Measurements from ENCODE around the gene MAP2K3.

MAP2K3 gene

GRCh38 chr17:21282231-21282630 is 2.3 kb upstream of the MAP2K3 start:
- DNase-seq = peak in 1 of 56 donors; percentile 17

- no peak for DNase-seq
Observed at GRCh38 chr17:21282850-21283249, 1.7 kb upstream of the MAP2K3 start.

DNA sequence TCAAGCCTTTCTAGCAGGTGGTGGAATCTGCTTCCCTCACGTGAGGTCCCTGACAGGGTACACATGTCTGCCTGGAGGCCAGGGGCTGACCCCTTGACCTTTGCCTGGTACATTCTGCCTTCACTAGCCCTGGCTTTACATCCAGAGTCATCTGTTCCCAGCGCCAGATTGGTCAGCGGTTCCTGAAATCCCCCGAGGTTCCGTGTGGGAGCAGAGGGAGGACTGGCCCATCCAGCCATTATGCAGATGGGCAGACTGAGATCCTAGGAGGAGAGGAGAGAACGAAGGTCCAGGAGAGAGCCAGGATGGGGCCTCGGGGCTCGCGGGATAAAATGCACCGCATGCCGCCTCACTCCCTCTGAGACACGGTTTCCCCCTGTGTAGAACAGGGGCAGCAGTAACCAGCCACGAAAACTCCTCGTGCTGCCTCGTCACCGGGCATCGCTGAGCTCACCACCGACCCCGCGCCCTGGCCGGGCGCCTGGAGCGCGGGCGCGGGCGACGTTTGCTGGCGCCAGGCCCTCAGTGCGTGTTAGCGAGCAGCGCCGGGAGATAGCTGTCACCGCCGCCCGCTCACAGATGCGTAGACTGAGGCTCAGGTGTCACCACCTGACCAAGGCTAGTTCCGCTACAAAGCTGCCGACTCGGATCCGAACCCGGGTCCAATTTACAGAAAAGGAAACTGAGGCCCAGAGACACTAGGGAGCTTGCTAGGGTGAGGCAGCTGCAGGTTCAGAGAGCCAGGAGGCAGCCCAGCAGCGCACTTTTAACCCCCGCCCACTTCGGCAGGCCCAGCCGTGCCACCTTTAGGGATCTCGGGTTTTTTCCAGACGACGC is 811 bp upstream of the MAP2K3 start:
- peak in 2 of 56 donors; percentile 59 to 75 for DNase-seq

GRCh38 chr17:21285164-21286065 is 904 bp downstream of the MAP2K3 start:
- peak in 6 of 56 donors; percentile 28 to 44 (median 34) for DNase-seq

- DNase-seq = peak in 8 of 56 donors; percentile 26 to 49 (median 42)
Observed at GRCh38 chr17:21286066-21286770, 1.7 kb downstream of the MAP2K3 start.

GRCh38 chr17:21286909-21287702 is 2.6 kb downstream of the MAP2K3 start:
- DNase-seq = no peak

- DNase-seq = peak in 52 of 56 donors; percentile 16 to 98 (median 70)
Observed at GRCh38 chr17:21287703-21288449, 3.4 kb downstream of the MAP2K3 start.

DNA sequence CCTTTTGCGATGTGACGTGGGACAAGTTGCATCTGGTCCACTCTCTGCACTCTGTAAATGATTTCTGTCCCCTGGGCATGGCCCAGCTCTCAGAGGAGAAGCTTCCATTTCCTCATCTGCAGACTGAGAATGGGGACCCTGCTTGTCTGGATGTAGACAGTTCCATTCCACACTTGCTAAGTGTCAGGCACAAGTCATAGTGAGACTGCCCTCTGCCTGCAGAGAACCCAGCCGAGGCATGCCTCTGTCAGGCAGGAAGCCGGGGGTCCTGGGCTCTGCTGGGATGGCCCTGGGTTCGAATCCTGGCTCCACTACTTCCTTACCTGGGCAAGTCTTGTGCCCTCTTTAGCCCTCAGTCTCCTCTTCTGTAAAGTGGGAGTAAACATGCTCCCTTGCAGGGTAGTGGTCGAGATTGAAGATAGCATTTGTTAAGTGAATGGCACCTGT is 4.1 kb downstream of the MAP2K3 start:
- DNase-seq = no peak

DNA sequence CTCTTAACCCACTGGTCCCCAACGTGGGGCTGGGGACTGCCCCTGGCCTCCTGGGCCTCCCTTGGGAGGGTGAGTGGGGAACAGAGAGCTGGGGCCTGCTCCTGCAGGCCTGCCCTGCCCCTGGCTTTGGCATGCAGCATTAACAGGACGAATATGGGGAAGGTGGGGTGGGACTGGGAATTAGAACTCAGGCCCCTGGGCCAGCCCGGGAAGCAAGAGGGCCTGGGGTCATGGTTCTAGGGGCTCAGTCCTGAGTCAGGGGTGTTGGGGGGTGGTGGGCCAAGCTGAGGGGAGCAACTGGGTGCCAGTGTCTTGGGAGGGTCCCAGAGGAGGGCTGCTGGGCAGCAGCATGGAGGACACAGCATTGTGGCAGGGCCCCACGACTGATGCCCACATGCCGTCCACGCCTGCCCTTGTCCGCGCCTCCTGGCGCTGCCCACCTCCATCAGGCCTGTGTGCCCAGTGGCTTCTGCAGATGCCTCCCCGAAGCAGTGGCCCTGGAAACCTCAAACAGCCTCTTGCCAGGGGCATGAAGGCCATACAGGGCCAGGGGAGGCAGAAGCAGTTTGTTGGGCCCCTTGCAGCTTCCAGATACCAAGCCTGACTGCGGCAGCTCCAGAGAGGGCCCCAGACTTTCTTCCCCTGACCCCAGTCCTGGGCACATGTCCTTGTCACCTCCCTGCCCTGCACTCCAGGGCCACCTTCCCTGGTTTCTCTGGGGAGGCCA is 4.8 kb downstream of the MAP2K3 start:
- DNase-seq = no peak

- DNase-seq = peak in 7 of 56 donors; percentile 10 to 58 (median 22)
Observed at GRCh38 chr17:21289902-21290571, 5.5 kb downstream of the MAP2K3 start.

DNA sequence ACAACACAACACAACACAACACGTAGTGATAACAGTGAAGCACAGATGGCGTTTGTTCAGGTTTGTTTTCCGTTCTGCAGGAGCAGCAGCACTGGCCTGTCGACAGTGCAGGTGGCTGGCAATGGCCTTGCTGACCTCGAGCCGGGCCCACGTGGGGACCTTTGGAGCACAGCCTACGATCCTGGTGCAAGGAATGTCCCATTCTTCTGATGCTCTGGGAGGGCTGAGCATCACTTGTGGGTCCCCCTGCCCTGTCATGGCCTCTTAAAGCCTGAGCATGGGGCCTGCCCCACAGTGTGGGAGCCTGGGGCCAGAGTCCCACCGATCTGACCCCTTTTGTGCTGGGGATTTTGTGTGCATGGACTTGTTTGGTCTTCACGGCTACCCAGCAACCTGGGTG is 6.8 kb downstream of the MAP2K3 start:
- DNase-seq = no peak

DNA sequence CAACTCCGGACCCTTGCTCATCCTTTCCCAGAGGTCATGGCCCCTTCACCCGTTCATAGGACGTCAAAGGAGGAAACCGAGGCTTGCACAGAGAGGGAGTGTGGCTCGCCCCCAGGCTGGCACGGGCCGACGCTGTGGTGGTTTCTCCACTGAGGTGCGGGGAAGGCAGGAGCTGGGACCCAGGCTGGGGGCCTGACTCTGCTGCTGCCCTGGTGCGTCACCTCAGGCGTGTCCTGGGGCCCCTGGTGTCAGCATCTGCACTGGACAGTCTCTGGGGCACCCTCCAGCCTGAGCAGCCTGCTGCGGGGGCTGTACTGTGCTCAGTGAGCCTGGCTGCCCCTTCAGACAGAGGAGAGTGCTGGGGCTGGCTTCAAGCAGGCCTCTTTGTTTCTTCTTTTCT is 7.4 kb downstream of the MAP2K3 start:
- no peak for DNase-seq

GRCh38 chr17:21292867-21293830 is 8.6 kb downstream of the MAP2K3 start:
- no peak for DNase-seq

DNA sequence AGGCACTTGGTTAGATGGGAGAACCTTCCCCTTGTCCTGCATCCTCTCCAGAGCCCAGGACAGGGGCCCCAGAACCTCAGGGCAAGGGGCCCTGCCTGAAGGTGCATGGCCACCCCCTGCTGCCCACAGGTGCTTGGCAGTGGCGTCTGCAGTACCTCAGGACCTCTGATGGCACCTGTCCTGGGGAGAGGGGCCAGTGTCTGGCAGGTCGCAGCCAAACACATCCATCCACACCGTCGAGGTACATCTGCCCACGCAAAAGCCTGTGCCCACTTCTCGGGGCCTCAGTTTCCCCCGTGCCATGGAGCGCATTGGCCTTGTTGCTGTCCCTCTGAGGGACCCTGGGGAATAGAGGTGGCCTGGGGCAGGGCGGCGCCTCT is 9.3 kb downstream of the MAP2K3 start:
- no peak for DNase-seq

GRCh38 chr17:21294321-21295035 is 10.0 kb downstream of the MAP2K3 start:
- DNase-seq = no peak
